Spleen (tissue), 11 donors: ENCODE results near the gene MSH5. TPM values are rescaled to one million over a fixed set of nuclear protein-coding genes. Genes with fewer than 3 reads are reported as not detected.

Experiments
- DNase-seq: peaks from one replicate; pipeline ENCODE4 v3.0.0-alpha.2; 2020
- H3K27ac ChIP-seq, 8 donors: fragments of 200-600 bp; sonication (generic) in 7 of 8; 1 replicate in 4 of 8; 2 replicates in 4 of 8; pipeline versions ENCODE4 v1.5.0 to v1.8.0; 2016 to 2021; ENCODE audit warnings: inconsistent platforms in 4 of 8, mild to moderate bottlenecking in 4 of 8, moderate library complexity in 1 of 8
- H3K27me3 ChIP-seq, 7 donors: fragments of 200-600 bp; sonication (generic) in 6 of 7; replicated peaks in 1 of 7; 1 replicate in 4 of 7; 2 replicates in 3 of 7; pipeline versions ENCODE4 v1.5.0 to v1.8.0; 2016 to 2021; ENCODE audit warnings: inconsistent platforms in 3 of 7, mild to moderate bottlenecking in 1 of 7
- H3K36me3 ChIP-seq, 6 donors: fragments of 200-600 bp; sonication (generic) in 5 of 6; 1 replicate in 4 of 6; 2 replicates in 2 of 6; pipeline versions ENCODE4 v1.5.0 to v1.8.0; 2016 to 2021; ENCODE audit warnings: inconsistent platforms in 2 of 6
- H3K4me1 ChIP-seq, 6 donors: fragments of 200-600 bp; sonication (generic) in 5 of 6; 1 replicate in 3 of 6; 2 replicates in 3 of 6; pipeline versions ENCODE4 v1.5.0 to v1.8.0; 2016 to 2021; ENCODE audit warnings: inconsistent platforms in 3 of 6
- H3K4me3 ChIP-seq, 8 donors: fragments of 200-600 bp; sonication (generic) in 7 of 8; 1 replicate in 4 of 8; 2 replicates in 4 of 8; pipeline versions ENCODE4 v1.5.0 to v1.8.0; 2016 to 2021; ENCODE audit warnings: inconsistent platforms in 4 of 8, mild to moderate bottlenecking in 4 of 8, moderate library complexity in 2 of 8
- H3K9me3 ChIP-seq, 8 donors: fragments of 200-600 bp; sonication (generic) in 7 of 8; 1 replicate in 4 of 8; 2 replicates in 4 of 8; pipeline versions ENCODE4 v1.5.0 to v1.8.0; 2016 to 2021; ENCODE audit warnings: inconsistent platforms in 4 of 8
- CTCF ChIP-seq, 11 experiments: fragments of 200-600 bp in 7 of 11; fragments of 450-650 bp in 4 of 11; sonication (generic) in 4 of 11; IDR thresholded peaks in 8 of 11; conservative IDR thresholded peaks in 3 of 11; 1 replicate in 7 of 11; 2 replicates in 4 of 11; pipeline versions ENCODE4 v1.4.0 to v1.8.0; 2016 to 2021; ENCODE audit warnings: antibody characterized with exemption in 11 of 11, inconsistent platforms in 4 of 11, mild to moderate bottlenecking in 1 of 11
- POLR2A ChIP-seq, 3 donors: fragments of 450-650 bp; IDR thresholded peaks; one replicate each; pipeline ENCODE4 v1.5.1; 2017; ENCODE audit warnings: antibody characterized with exemption in 3 of 3, mild to moderate bottlenecking in 1 of 3
- POLR2AphosphoS5 ChIP-seq, 3 donors: sonication (generic); formaldehyde crosslinking; IDR thresholded peaks; one replicate each; pipeline ENCODE4 v1.5.1; 2017; ENCODE audit warnings: antibody characterized with exemption in 3 of 3
- WGBS, 5 donors: extraction: QIAGEN DNeasy Blood & Tissue Kit in 3 of 5; methylation state at CpG; one replicate each; pipeline versions ENCODE4 v1.1.5 to v1.1.7; 2013 to 2018; 5-methylcytosine and 5-hydroxymethylcytosine counted together
- intact Hi-C: fragments of 100-400 bp; cut with DNase I; formaldehyde crosslinking; loops from one replicate; pipeline ENCODE4 v1.15.0; 2023; ENCODE audit warnings: low total_unique reads
- polyA plus RNA-seq, 3 donors: library from polyadenylated mRNA; stranded (reverse); fragments of 200-250 nt; gene quantifications; one replicate each; pipeline ENCODE4 v1.2.1, GENCODE V29; 2013
- total RNA-seq, 7 donors: library from RNA; depleted of rRNA in 3 of 7; stranded (reverse); fragments of >200 nt in 3 of 7; fragmentation: NEBNext Ultra II Directional in 4 of 7; extraction: Animal tissue kit (Norgen Biotek cat#: 25700) in 4 of 7; gene quantifications; one replicate each; pipeline versions ENCODE4 v1.1.0 to v1.2.1, GENCODE V29; 2016 to 2021
- donor health status: healthy with polysubstance abuse.
- donor health status: DM: no; HTN: no; CAD: no; lungs with moderate emphysema.
- donor health status: DM: no; HTN: no; CAD: no.
- donor health status: Bipolar disorder and iron deficiency.
- donor health status: healthy.
- donor health status: DM: no; HTN: no; CAD: no.
- donor health status: DM: yes; HTN: yes; CAD: no.

MSH5 gene
- total and polyA plus RNA-seq, 10 donors, result 11.2 to 35.2 (median 26.8) TPM

GRCh38 chr6:31692353-31692752 lies 47.5 kb upstream of the MSH5 start:
- Histone ChIP-seq H3K4me1 (peaks cover 0 to 17% (median 10%) of the 10 kb centered on the region in 6 donors), H3K27ac (no peak overlapping the region), H3K9me3 (no peaks in the 10 kb centered on the region), H3K27me3 (no peaks in the 10 kb centered on the region), H3K4me3 (no peak overlapping the region), H3K36me3 (peaks cover 0 to 100% (median 98%) of the 10 kb centered on the region in 6 donors)
- DNase-seq, result no peak
- no peak for TF ChIP-seq POLR2AphosphoS5 (IDR thresholded peaks at IDR 0.05)
- no peak for TF ChIP-seq POLR2A (IDR thresholded peaks at IDR 0.05)
- TF ChIP-seq CTCF (IDR thresholded peaks at IDR 0.05 in 8 of 11, conservative IDR thresholded peaks at IDR 0.05 in 3 of 11), result no peak
- intact Hi-C loops, result no loop called here
- WGBS, 5 donors, result 87 to 97% (median 92%) methylated on average over 4 of the region's 4 CpGs

GRCh38 chr6:31692886-31693285 lies 46.9 kb upstream of the MSH5 start:
- Histone ChIP-seq H3K27me3 (no peaks in the 10 kb centered on the region), H3K4me3 (no peak overlapping the region), H3K9me3 (no peaks in the 10 kb centered on the region), H3K27ac (no peak overlapping the region), H3K36me3 (peaks cover 0 to 100% (median 93%) of the 10 kb centered on the region in 6 donors), H3K4me1 (peaks cover 0 to 22% (median 13%) of the 10 kb centered on the region in 6 donors)
- 82 to 97% (median 92%) methylated on average over 9 of the region's 9 CpGs for WGBS, 5 donors
- DNase-seq, result no peak
- intact Hi-C loops, result no loop called here
- TF ChIP-seq CTCF (IDR thresholded peaks at IDR 0.05 in 8 of 11, conservative IDR thresholded peaks at IDR 0.05 in 3 of 11) (no peak), POLR2AphosphoS5 (IDR thresholded peaks at IDR 0.05) (no peak), POLR2A (IDR thresholded peaks at IDR 0.05) (no peak)

GRCh38 chr6:31693535-31693934 lies 46.3 kb upstream of the MSH5 start:
- WGBS, 5 donors, result 85 to 96% (median 91%) methylated on average over 5 to 6 of the region's 6 CpGs
- no peak overlapping the region for H3K27ac ChIP-seq
- peaks cover 0 to 100% (median 90%) of the 10 kb centered on the region in 6 donors for H3K36me3 ChIP-seq
- no peak overlapping the region for H3K4me3 ChIP-seq
- no peaks in the 10 kb centered on the region for H3K9me3 ChIP-seq
- no peaks in the 10 kb centered on the region for H3K27me3 ChIP-seq
- intact Hi-C loops, result no loop called here
- TF ChIP-seq CTCF (IDR thresholded peaks at IDR 0.05 in 8 of 11, conservative IDR thresholded peaks at IDR 0.05 in 3 of 11) (no peak), POLR2A (IDR thresholded peaks at IDR 0.05) (no peak), POLR2AphosphoS5 (IDR thresholded peaks at IDR 0.05) (no peak)
- peaks cover 0 to 28% (median 14%) of the 10 kb centered on the region in 6 donors for H3K4me1 ChIP-seq
- DNase-seq, result no peak

GRCh38 chr6:31697555-31697954 lies 42.2 kb upstream of the MSH5 start:
- TF ChIP-seq POLR2A (IDR thresholded peaks at IDR 0.05) (no peak), POLR2AphosphoS5 (IDR thresholded peaks at IDR 0.05) (no peak), CTCF (IDR thresholded peaks at IDR 0.05 in 8 of 11, conservative IDR thresholded peaks at IDR 0.05 in 3 of 11) (no peak)
- peak overlapping the region in 3 of 8 donors; percentile 18 to 50 (median 37) for H3K27ac ChIP-seq
- intact Hi-C loops, result no loop called here
- 38 to 53% (median 43%) methylated on average over 3 of the region's 3 CpGs for WGBS, 5 donors
- no peaks in the 10 kb centered on the region for H3K9me3 ChIP-seq
- peaks cover 0 to 92% (median 69%) of the 10 kb centered on the region in 6 donors for H3K36me3 ChIP-seq
- no peak for DNase-seq
- H3K27me3 ChIP-seq, result no peaks in the 10 kb centered on the region
- no peak overlapping the region for H3K4me3 ChIP-seq
- H3K4me1 ChIP-seq, result peaks cover 15 to 52% (median 31%) of the 10 kb centered on the region in 6 donors
